ENCODE results near the gene PCDHA1. TPM values are rescaled to one million over a fixed set of nuclear protein-coding genes. Genes with fewer than 3 reads are reported as not detected.

Gene PCDHA1
- total and polyA plus RNA-seq, 2 of the 13 experiments (the other 11 are each of a cell fraction or from before 2014, with no cell fraction given): not detected

DNA sequence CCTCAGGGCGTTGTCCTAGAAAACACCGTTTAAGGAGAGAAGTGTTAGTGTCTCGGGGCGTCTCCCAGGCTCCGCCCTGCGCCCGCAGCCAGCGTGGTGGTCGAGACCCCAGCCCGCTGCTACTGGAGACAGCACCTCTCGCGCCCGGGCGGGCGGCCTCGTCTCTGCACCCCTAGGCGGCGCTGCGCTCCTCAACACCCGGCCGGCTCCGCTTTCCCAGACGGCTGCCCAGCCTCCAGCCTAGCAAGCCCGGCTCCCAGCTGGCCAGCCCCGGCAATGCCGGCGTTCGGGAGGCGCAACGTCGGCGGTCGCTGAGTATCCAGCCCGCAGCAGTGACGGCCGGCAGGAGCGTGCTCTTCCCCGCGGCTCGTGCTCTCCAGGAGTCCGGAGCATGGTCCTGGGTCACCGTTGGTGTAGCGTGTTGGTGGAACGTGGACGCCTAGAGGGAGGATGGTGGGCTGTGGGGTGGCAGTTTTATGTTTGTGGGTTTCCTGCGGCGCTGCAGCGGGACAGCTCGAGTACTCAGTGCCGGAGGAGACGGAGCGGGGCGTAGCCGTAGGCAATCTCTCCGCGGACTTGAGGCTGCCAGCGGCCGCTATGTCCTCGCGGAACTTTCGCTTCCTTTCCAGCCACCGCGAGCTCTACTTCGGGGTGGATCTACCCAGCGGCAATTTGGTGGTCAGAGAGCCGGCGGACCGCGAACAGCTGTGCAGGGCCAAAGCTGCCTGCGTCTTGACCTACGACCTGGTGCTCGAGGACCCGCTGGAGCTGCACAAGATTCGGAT, 140.7 kb downstream of the PCDHA1 start:
- no peak for FAIRE-seq
- no peaks in the 10 kb centered on the region for H3K36me3 ChIP-seq (replicated peaks in 1 of 2; ENCODE audit: control insufficient read depth in 1 of 2, insufficient read depth in 2 of 2, low read length in 2 of 2)
- BruUV-seq (replicated peaks): no TSS peak
- WGBS (ENCODE audit: low lambda C conversion rate): 79% methylated on average over 60 of the region's 74 CpGs
- in situ Hi-C loops (cut with HindIII; ENCODE audit: extremely low pct_ligation_motif_present, low pct_unique_long_range_greater_than_20kb) (no loop called here), intact Hi-C loops (cut with micrococcal nuclease; ENCODE audit: unreplicated experiment) (no loop called here)
- no peaks in the 10 kb centered on the region for H3K79me2 ChIP-seq (ENCODE audit: insufficient read depth, low read length)
- POLR2A ChIA-PET: no interaction called here
- no peak for ATAC-seq
- H3K27me3 ChIP-seq (ENCODE audit: control insufficient read depth in 1 of 2, insufficient read depth in 2 of 2, low read length in 2 of 2): peaks cover 2 to 17% of the 10 kb centered on the region in 2 experiments; a peak in 3 of 5 replicates
- H3K4me1 ChIP-seq (ENCODE audit: insufficient read depth, low read length): no peaks in the 10 kb centered on the region
- CTCF ChIA-PET (ENCODE audit: low intra/inter-chr PET ratio, low total read pairs): no interaction called here
- no peak for DNase-seq (ENCODE audit: low spot score)
- H4K20me1 ChIP-seq (ENCODE audit: insufficient read depth, low read length): no peaks in the 10 kb centered on the region
- H3K4me3 ChIP-seq (replicated peaks in 1 of 3; ENCODE audit: insufficient read depth in 1 of 3, low read depth in 2 of 3, low read length in 3 of 3): no peak overlapping the region
- no peak overlapping the region for H3K4me2 ChIP-seq (ENCODE audit: low read depth, low read length)
- H3K9ac ChIP-seq (ENCODE audit: insufficient read depth, low read depth, low read length): no peak overlapping the region
- H3K27ac ChIP-seq (ENCODE audit: extremely low read length, insufficient read depth, low read length): no peak overlapping the region
- no peak overlapping the region for H2AFZ ChIP-seq (ENCODE audit: low read length)
- H3K9me3 ChIP-seq (ENCODE audit: low read length): no peaks in the 10 kb centered on the region
- TF ChIP-seq NFIC (IDR thresholded peaks at IDR 0.05; ENCODE audit: low read length): no peak
- no peak for TF ChIP-seq PHB2 (IDR thresholded peaks at IDR 0.05; ENCODE audit: partially characterized antibody)
- TF ChIP-seq CENPX (CRISPR knock-in tag; IDR thresholded peaks at IDR 0.05): no peak
- TF ChIP-seq GLI4 (CRISPR knock-in tag; IDR thresholded peaks at IDR 0.05; ENCODE audit: borderline replicate concordance): no peak
- TF ChIP-seq CEBPB (IDR thresholded peaks at IDR 0.05; ENCODE audit: borderline replicate concordance, low read depth, low read length): no peak
- TF ChIP-seq, protein P1, sequence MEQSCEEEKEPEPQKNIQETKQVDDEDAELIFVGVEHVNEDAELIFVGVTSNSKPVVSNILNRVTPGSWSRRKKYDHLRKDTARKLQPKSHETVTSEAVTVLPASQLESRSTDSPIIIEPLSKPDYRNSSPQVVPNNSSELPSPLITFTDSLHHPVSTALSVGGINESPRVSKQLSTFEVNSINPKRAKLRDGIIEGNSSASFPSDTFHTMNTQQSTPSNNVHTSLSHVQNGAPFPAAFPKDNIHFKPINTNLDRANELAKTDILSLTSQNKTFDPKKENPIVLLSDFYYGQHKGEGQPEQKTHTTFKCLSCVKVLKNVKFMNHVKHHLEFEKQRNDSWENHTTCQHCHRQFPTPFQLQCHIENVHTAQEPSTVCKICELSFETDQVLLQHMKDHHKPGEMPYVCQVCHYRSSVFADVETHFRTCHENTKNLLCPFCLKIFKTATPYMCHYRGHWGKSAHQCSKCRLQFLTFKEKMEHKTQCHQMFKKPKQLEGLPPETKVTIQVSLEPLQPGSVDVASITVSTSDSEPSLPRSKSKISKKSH (CRISPR knock-in tag; IDR thresholded peaks at IDR 0.05; ENCODE audit: borderline replicate concordance): no peak
- TF ChIP-seq, protein P2, sequence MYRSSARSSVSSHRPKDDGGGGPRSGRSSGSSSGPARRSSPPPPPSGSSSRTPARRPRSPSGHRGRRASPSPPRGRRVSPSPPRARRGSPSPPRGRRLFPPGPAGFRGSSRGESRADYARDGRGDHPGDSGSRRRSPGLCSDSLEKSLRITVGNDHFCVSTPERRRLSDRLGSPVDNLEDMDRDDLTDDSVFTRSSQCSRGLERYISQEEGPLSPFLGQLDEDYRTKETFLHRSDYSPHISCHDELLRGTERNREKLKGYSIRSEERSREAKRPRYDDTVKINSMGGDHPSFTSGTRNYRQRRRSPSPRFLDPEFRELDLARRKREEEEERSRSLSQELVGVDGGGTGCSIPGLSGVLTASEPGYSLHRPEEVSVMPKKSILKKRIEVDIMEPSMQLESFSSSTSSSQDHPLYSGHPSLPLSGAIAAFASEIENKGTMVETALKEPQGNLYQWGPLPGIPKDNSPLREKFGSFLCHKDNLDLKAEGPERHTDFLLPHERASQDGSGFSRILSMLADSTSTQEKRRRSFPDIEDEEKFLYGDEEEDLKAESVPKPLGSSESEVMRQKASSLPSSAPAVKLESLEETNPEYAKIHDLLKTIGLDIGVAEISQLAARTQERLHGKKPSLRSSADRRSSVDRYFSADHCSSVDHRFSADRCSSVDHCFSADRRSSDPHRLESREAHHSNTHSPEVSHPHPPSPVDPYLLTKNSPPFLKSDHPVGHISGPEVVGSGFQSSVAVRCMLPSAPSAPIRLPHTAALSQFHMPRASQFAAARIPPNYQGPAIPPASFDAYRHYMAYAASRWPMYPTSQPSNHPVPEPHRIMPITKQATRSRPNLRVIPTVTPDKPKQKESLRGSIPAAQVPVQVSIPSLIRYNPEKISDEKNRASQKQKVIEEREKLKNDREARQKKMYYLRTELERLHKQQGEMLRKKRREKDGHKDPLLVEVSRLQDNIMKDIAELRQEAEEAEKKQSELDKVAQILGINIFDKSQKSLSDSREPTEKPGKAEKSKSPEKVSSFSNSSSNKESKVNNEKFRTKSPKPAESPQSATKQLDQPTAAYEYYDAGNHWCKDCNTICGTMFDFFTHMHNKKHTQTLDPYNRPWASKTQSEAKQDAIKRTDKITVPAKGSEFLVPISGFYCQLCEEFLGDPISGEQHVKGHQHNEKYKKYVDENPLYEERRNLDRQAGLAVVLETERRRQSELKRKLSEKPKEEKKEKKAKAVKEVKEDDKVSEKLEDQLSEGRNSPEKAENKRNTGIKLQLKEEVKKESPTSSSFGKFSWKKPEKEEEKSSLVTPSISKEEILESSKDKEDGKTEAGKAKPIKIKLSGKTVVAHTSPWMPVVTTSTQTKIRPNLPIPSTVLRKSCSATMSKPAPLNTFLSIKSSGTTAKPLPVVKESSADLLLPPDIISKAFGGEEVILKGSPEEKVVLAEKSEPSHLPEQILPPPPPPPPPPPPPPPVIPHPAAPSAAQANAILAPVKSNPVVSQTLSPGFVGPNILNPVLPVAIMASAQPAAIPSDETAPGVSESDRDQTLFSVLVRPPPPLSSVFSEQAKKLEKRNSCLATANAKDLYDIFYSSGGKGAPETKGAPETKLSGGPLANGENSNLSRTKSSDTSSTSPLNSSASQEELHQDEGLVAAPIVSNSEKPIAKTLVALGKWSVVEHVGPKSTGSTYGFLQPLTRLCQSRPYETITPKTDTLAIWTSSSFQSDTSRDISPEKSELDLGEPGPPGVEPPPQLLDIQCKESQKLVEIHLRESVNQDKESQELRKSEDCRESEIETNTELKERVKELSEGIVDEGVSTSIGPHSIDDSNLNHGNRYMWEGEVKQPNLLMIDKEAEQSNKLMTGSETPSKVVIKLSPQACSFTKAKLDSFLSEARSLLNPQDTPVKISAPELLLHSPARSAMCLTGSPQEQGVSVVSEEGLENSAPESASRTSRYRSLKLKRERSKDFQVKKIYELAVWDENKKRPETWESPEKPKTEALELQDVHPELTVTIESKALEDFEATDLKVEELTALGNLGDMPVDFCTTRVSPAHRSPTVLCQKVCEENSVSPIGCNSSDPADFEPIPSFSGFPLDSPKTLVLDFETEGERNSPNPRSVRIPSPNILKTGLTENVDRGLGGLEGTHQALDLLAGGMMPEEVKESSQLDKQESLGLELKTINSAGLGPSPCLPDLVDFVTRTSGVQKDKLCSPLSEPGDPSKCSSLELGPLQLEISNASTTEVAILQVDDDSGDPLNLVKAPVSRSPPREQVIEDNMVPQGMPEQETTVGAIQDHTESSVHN (CRISPR knock-in tag; IDR thresholded peaks at IDR 0.05): no peak
- TF ChIP-seq CEBPG (CRISPR knock-in tag; IDR thresholded peaks at IDR 0.05): no peak
- TF ChIP-seq ZBTB7B (CRISPR knock-in tag; IDR thresholded peaks at IDR 0.05): no peak
- TF ChIP-seq, protein P3, sequence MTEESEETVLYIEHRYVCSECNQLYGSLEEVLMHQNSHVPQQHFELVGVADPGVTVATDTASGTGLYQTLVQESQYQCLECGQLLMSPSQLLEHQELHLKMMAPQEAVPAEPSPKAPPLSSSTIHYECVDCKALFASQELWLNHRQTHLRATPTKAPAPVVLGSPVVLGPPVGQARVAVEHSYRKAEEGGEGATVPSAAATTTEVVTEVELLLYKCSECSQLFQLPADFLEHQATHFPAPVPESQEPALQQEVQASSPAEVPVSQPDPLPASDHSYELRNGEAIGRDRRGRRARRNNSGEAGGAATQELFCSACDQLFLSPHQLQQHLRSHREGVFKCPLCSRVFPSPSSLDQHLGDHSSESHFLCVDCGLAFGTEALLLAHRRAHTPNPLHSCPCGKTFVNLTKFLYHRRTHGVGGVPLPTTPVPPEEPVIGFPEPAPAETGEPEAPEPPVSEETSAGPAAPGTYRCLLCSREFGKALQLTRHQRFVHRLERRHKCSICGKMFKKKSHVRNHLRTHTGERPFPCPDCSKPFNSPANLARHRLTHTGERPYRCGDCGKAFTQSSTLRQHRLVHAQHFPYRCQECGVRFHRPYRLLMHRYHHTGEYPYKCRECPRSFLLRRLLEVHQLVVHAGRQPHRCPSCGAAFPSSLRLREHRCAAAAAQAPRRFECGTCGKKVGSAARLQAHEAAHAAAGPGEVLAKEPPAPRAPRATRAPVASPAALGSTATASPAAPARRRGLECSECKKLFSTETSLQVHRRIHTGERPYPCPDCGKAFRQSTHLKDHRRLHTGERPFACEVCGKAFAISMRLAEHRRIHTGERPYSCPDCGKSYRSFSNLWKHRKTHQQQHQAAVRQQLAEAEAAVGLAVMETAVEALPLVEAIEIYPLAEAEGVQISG (CRISPR knock-in tag; IDR thresholded peaks at IDR 0.05): no peak
